ENCODE results near the gene E2F8. TPM values are rescaled to one million over a fixed set of nuclear protein-coding genes. Genes with fewer than 3 reads are reported as not detected.

The E2F8 gene
- total and polyA plus RNA-seq, 2 donors (not counting 1 experiment from before 2014, with no cell fraction given) = 0.17 to 0.94 TPM

DNA sequence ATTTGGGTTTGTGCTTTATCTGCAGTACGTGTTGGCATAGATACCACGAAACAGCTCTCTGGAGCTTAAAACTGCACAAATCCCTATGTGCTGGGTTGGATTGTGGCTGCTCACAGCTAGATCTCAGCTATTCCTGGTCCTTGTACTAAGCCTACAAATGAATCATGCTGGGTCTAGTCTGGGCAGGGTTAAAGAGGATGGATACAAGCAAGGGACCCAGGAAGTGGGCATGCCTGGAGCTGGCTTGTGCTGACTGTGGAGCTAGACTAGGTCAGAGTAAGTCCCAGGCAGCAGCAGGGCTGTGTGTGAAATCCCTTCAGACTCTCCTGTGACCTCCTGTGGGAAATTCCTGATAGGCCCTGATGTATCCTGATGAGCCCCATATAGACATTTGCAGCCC, 3.9 kb upstream of the E2F8 start:
- H4K20me1 ChIP-seq (ENCODE audit: control insufficient read depth, extremely low read depth, insufficient read depth, low read length) = no peaks in the 10 kb centered on the region
- no peaks in the 10 kb centered on the region for H3K9me3 ChIP-seq (ENCODE audit: control insufficient read depth, insufficient read depth, low read depth, low read length)
- no peak overlapping the region for H2AFZ ChIP-seq (ENCODE audit: low read length)
- DNase-seq (ENCODE audit: low read depth in 2 of 2) = no peak
- no peak for TF ChIP-seq EZH2 (IDR thresholded peaks at IDR 0.05; ENCODE audit: low read length, missing control alignments)
- TF ChIP-seq, protein P1, sequence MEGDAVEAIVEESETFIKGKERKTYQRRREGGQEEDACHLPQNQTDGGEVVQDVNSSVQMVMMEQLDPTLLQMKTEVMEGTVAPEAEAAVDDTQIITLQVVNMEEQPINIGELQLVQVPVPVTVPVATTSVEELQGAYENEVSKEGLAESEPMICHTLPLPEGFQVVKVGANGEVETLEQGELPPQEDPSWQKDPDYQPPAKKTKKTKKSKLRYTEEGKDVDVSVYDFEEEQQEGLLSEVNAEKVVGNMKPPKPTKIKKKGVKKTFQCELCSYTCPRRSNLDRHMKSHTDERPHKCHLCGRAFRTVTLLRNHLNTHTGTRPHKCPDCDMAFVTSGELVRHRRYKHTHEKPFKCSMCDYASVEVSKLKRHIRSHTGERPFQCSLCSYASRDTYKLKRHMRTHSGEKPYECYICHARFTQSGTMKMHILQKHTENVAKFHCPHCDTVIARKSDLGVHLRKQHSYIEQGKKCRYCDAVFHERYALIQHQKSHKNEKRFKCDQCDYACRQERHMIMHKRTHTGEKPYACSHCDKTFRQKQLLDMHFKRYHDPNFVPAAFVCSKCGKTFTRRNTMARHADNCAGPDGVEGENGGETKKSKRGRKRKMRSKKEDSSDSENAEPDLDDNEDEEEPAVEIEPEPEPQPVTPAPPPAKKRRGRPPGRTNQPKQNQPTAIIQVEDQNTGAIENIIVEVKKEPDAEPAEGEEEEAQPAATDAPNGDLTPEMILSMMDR (conservative IDR thresholded peaks at IDR 0.05 in 1 of 2, IDR thresholded peaks at IDR 0.05 in 1 of 2; ENCODE audit: low read depth in 1 of 2, low read length in 2 of 2) = no peak
- no peak overlapping the region for H3K9ac ChIP-seq (ENCODE audit: insufficient read depth, low read length)
- peaks cover 27% of the 10 kb centered on the region for H3K27me3 ChIP-seq (ENCODE audit: control insufficient read depth, insufficient read depth, low read length)
- H3K79me2 ChIP-seq (ENCODE audit: control insufficient read depth, insufficient read depth, low read length) = no peaks in the 10 kb centered on the region
- H3K4me3 ChIP-seq (replicated peaks in 1 of 4; ENCODE audit: control extremely low read depth in 1 of 4, insufficient read depth in 1 of 4, low read depth in 3 of 4, low read length in 4 of 4) = no peak overlapping the region
- no peaks in the 10 kb centered on the region for H3K4me1 ChIP-seq (ENCODE audit: control insufficient read depth, extremely low read depth, insufficient read depth, low read length)
- no peaks in the 10 kb centered on the region for H3K36me3 ChIP-seq (ENCODE audit: control insufficient read depth, insufficient read depth, low read length)
- H3K27ac ChIP-seq (ENCODE audit: insufficient read depth, low read length) = no peak overlapping the region
- no peak overlapping the region for H3K4me2 ChIP-seq (ENCODE audit: extremely low read depth, insufficient read depth, low read length)

DNA sequence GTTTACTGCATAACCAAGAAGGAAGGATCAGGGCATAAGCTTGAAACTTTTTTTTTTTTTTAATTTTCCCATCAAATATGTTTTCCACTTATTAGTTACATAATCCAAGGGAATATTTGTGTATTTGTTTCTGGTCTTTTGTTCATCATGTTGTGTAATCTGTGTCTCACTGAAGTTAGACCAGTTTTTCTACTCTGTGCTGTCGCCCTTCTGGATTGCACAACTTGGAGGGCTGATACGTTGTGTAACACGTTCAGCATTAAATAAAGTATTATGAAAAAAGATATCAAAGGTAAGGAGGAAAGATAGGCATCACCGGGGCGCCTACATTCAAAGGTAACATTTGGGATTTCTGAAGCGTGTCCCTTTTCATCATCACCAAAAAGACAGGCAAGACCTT, 3.3 kb upstream of the E2F8 start:
- Histone ChIP-seq H3K36me3 (ENCODE audit: control insufficient read depth, insufficient read depth, low read length) (no peaks in the 10 kb centered on the region), H4K20me1 (ENCODE audit: control insufficient read depth, extremely low read depth, insufficient read depth, low read length) (no peaks in the 10 kb centered on the region), H3K27me3 (ENCODE audit: control insufficient read depth, insufficient read depth, low read length) (peaks cover 27% of the 10 kb centered on the region), H3K79me2 (ENCODE audit: control insufficient read depth, insufficient read depth, low read length) (no peaks in the 10 kb centered on the region), H3K27ac (ENCODE audit: insufficient read depth, low read length) (no peak overlapping the region), H3K4me1 (ENCODE audit: control insufficient read depth, extremely low read depth, insufficient read depth, low read length) (no peaks in the 10 kb centered on the region), H3K9me3 (ENCODE audit: control insufficient read depth, insufficient read depth, low read depth, low read length) (no peaks in the 10 kb centered on the region), H2AFZ (ENCODE audit: low read length) (no peak overlapping the region), H3K9ac (ENCODE audit: insufficient read depth, low read length) (no peak overlapping the region), H3K4me2 (ENCODE audit: extremely low read depth, insufficient read depth, low read length) (no peak overlapping the region), H3K4me3 (replicated peaks in 1 of 4; ENCODE audit: control extremely low read depth in 1 of 4, insufficient read depth in 1 of 4, low read depth in 3 of 4, low read length in 4 of 4) (no peak overlapping the region)
- peak in 1 of 2 donors; percentile 34 for DNase-seq (ENCODE audit: low read depth in 2 of 2)
- TF ChIP-seq, protein P1 (conservative IDR thresholded peaks at IDR 0.05 in 1 of 2, IDR thresholded peaks at IDR 0.05 in 1 of 2; ENCODE audit: low read depth in 1 of 2, low read length in 2 of 2) = no peak
- TF ChIP-seq EZH2 (IDR thresholded peaks at IDR 0.05; ENCODE audit: low read length, missing control alignments) = no peak

DNA sequence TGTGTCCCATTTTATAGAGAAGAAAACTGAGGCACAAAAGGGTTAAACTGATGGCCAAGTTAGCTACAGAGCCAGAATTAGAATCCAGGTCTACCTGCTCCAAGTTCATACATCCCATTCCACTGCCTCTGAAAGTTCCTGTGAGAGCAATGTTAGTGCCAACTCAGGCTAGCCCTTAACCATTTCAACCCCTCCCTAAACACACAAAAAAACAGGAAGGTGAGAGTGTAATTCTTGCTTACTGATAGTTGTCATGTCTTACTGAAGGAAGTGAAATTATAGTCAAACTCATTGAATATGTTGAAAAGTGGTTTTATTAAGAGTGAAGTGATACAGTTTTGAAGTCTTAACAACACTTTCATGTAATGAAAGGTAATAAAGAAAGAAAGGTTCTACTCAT, 2.9 kb upstream of the E2F8 start:
- H3K9me3 ChIP-seq (ENCODE audit: control insufficient read depth, insufficient read depth, low read depth, low read length) = no peaks in the 10 kb centered on the region
- H4K20me1 ChIP-seq (ENCODE audit: control insufficient read depth, extremely low read depth, insufficient read depth, low read length) = no peaks in the 10 kb centered on the region
- peaks cover 27% of the 10 kb centered on the region for H3K27me3 ChIP-seq (ENCODE audit: control insufficient read depth, insufficient read depth, low read length)
- no peak overlapping the region for H3K4me3 ChIP-seq (replicated peaks in 1 of 4; ENCODE audit: control extremely low read depth in 1 of 4, insufficient read depth in 1 of 4, low read depth in 3 of 4, low read length in 4 of 4)
- TF ChIP-seq EZH2 (IDR thresholded peaks at IDR 0.05; ENCODE audit: low read length, missing control alignments) = no peak
- TF ChIP-seq, protein P1 (conservative IDR thresholded peaks at IDR 0.05 in 1 of 2, IDR thresholded peaks at IDR 0.05 in 1 of 2; ENCODE audit: low read depth in 1 of 2, low read length in 2 of 2) = no peak
- H3K27ac ChIP-seq (ENCODE audit: insufficient read depth, low read length) = no peak overlapping the region
- H3K4me1 ChIP-seq (ENCODE audit: control insufficient read depth, extremely low read depth, insufficient read depth, low read length) = no peaks in the 10 kb centered on the region
- H3K9ac ChIP-seq (ENCODE audit: insufficient read depth, low read length) = no peak overlapping the region
- H3K4me2 ChIP-seq (ENCODE audit: extremely low read depth, insufficient read depth, low read length) = no peak overlapping the region
- no peak overlapping the region for H2AFZ ChIP-seq (ENCODE audit: low read length)
- no peaks in the 10 kb centered on the region for H3K79me2 ChIP-seq (ENCODE audit: control insufficient read depth, insufficient read depth, low read length)
- H3K36me3 ChIP-seq (ENCODE audit: control insufficient read depth, insufficient read depth, low read length) = no peaks in the 10 kb centered on the region
- DNase-seq (ENCODE audit: low read depth in 2 of 2) = no peak

All from fibroblast of lung (primary cell).